Activated CD4-positive, alpha-beta T cell treated with anti-CD3 and anti-CD28 coated beads, Interleukin-2, amount 50 U/mL, for 16 hours (primary cell): Measurements from ENCODE around the gene BMP8A.
A peak's percentile ranks its signal among the peaks of the same experiment; 100 is the strongest.

Source experiments
- DNase-seq: peaks from one replicate; pipeline ENCODE4 v3.0.0-alpha.2; 2020

The BMP8A gene

DNA sequence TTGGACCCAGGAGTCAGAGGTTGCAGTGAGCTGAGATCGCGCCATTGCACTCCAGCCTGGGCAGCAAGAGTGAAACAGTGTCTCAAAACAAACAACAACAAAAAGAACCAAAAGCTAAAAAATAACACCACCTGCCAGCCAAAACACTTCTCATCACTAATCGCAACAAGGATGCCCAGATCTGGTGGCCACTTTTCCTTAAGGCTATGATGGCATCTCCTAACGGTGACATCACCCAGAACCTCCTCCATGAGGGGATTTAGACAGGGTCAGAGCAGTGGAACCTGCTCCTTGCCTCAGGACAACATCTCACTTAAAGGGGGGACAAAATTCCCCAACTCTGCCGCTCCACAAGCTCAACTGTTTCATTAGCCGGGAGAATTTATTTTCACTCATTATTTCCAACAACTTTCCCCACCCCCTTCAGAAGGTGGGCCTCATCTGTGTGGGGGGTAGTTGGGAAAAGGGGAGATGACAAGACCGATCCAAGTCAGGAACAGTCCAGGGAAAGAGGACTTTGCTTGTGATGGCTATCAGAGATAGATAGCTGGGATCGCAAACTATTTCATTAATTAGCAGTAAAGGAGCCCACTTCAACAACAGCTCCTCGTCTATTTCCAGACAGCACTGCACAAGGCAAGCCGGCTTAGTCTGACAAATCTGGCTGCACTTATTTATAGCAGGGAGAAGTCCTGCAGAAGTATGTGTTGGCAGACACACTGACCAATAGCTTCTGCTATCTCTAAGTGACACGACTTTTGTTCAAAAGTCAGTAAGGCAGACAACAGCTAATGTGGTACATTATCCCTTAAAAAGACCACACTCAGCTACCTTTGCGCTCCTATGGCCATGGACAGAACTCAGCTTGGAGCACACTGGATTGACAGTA lies 82.5 kb downstream of the BMP8A start:
- no peak for DNase-seq

DNA sequence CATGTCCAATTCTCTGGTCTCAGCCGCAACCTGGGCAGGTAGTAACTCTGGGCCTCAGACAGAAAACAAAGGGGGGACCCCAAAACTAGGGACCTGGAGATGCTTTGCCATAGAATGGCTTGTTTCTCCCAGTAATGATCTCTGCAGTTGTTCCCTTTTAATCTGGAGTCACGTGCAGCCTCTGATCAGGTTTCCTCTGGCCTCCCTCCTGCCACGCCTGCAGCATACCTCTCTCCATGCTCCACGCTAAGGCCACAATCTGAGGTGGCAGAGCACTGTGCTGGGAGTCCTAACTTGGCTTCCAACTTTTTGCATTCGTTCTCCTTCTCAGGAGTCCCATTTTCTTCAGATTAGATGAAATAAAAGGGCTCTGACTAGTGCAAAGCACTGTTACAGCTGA lies 83.2 kb downstream of the BMP8A start:
- peak; percentile 15 for DNase-seq
